ENCODE data around the gene CRISPLD2. TPM values are rescaled to one million over a fixed set of nuclear protein-coding genes. Genes with fewer than 3 reads are reported as not detected.

The CRISPLD2 gene
- total and polyA plus RNA-seq, 9 of the 15 experiments (the other 6 are each of a cell fraction or from before 2014, with no cell fraction given) = 0.03 to 0.24 (median 0.04) TPM; not detected in 4

GRCh38 chr16:84948851-84949610, 129.2 kb downstream of the CRISPLD2 start (continued):
- TF ChIP-seq PATZ1 (CRISPR knock-in tag; IDR thresholded peaks at IDR 0.05; ENCODE audit: borderline replicate concordance) (no peak), LARP7 (IDR thresholded peaks at IDR 0.05) (peak; percentile 37; the same call in 1 of the 2 replicates), HOMEZ (CRISPR knock-in tag; IDR thresholded peaks at IDR 0.05) (no peak), SOX6 (IDR thresholded peaks at IDR 0.05) (no peak), HBP1 (CRISPR knock-in tag; IDR thresholded peaks at IDR 0.05) (0 out of 2 replicates have a peak, but pooled peaks have one; percentile 25), BHLHE40 (IDR thresholded peaks at IDR 0.05; ENCODE audit: low read length) (peak; percentile 14; the same call in 1 of the 2 replicates), E2F4 (CRISPR knock-in tag; IDR thresholded peaks at IDR 0.05; ENCODE audit: low read depth) (no peak), GATA2 (CRISPR knock-in tag; IDR thresholded peaks at IDR 0.05) (no peak), SMAD4 (CRISPR knock-in tag; conservative IDR thresholded peaks at IDR 0.05) (peak; percentile 56; the same call in 1 of the 2 replicates), JUND (IDR thresholded peaks at IDR 0.05; ENCODE audit: borderline replicate concordance, low read depth, low read length) (no peak), JUND (tag; IDR thresholded peaks at IDR 0.05; ENCODE audit: borderline replicate concordance, low read depth, low read length) (no peak), TRIM24 (IDR thresholded peaks at IDR 0.05) (peak in 1 of 2 experiments; percentile 12; a peak in 1 of 4 replicates), HDAC1 (IDR thresholded peaks at IDR 0.05) (0 out of 4 replicates have a peak, but pooled peaks of 1 of the 2 experiments have one; percentile 37), TRIM25 (IDR thresholded peaks at IDR 0.05; ENCODE audit: borderline replicate concordance) (no peak)
